NCI-H2029 treated with DMSO at 0.1 percent for 48 hours (cell line): Measurements from ENCODE around the gene CRIP2.

ENCODE experiments used
- DNase-seq: peaks from one replicate; lab custom pipeline; 2025; lab: John Stamatoyannopoulos, UW

Gene CRIP2

DNA sequence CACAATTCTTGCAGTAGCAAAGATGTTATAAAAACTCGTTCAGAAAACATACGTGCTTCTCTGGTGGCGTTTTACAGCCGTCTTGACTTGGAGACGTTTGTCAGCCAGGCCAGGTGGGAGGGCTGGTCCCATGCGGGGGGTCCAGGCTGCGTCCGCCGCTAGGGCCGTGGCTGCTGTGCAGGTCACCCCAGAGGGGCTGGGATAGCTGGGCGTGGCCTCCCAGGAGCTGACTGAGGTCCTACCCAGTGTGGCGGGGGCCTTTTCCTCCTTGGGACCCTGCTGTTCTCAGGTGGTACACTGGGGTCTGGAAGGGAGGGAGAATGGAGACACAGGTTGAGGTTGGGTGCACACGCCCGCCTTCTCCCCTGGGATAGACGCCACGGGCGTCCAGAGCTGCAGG lies 29.8 kb upstream of the CRIP2 start:
- DNase-seq: no peak

DNA sequence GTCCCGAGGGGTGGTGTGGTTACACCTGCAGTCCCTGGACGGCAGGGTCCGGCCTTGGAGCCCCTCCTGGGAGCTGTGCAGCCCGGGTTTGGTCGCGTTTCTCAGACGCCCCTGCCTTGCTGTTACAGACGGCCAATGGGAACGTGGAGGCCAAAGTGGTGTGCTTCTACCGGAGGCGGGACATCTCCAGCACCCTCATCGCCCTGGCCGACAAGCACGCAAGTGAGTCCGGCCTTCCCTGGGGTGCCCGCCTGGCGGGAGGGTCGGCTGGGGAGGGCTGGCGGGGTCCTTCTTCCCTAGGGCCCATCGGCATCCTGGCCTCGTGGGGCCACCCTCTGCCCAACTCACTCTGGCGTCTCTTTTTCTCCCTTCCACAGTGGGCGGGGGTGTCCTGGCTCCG lies 29.3 kb upstream of the CRIP2 start:
- no peak for DNase-seq

DNA sequence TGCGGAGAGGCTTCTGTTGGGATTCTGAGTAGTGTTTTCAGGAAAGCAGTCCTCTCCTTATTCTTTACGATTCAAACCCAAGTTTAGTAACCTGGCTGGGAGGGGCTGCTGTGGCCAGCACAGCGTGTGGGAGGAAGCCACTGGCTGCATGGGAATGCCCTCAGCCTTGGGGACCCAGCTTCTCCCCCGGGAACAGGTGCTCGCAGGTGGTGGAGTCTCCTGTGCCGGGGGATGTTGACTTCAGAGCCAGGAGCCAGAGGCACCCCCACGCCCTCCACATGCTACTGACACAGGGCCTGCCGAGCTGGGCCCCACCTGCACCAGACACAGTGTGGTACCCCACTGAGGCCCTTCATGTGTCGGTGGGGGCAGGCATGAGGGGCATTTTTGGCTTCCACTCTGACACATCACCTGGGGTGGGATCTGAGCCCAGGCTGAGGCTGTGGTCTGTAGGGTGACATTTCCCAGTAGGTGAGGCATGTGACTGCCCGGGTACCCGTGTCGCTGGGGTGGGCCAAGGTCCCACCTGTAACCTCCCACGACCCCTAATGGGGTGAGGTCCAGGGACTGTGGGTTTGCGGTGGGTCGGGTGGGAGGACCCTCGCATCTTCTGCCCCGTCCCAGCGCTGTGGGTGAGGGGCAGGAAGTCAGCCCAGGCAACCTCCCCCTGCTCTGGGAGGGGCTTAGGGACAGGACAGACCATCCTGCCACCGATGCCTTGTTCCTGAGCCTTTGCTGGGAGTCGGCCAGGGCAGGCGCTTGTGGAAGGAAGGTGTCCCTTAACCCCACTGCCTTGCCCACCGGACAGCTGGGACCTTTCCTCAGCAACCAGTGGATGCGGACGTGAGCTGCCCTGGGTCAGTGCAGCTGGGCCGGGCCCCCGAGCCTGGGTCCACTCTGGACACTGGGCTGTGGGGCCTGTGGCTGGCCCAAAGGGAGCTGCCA lies 28.4 kb upstream of the CRIP2 start:
- DNase-seq: no peak

DNA sequence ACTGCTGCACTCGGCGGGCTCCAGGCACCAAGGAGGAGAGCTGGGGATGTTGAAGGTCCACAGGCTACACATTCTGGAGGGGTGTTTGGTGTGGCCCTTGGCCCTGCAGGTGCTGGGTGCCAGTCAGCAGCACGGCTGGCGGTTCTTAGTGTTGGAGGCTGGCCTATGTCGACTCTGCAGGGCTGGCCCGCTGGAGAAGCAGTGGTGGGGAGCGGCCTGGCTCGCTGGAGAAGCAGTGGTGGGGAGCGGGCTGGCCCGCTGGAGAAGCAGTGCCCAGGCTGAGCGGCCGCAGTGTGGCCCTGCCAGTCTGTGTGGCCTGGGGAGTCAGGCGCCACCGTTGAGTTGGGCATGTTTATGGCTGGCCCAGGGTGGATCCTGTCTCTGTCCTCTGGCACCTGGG lies 27.6 kb upstream of the CRIP2 start:
- no peak for DNase-seq

DNA sequence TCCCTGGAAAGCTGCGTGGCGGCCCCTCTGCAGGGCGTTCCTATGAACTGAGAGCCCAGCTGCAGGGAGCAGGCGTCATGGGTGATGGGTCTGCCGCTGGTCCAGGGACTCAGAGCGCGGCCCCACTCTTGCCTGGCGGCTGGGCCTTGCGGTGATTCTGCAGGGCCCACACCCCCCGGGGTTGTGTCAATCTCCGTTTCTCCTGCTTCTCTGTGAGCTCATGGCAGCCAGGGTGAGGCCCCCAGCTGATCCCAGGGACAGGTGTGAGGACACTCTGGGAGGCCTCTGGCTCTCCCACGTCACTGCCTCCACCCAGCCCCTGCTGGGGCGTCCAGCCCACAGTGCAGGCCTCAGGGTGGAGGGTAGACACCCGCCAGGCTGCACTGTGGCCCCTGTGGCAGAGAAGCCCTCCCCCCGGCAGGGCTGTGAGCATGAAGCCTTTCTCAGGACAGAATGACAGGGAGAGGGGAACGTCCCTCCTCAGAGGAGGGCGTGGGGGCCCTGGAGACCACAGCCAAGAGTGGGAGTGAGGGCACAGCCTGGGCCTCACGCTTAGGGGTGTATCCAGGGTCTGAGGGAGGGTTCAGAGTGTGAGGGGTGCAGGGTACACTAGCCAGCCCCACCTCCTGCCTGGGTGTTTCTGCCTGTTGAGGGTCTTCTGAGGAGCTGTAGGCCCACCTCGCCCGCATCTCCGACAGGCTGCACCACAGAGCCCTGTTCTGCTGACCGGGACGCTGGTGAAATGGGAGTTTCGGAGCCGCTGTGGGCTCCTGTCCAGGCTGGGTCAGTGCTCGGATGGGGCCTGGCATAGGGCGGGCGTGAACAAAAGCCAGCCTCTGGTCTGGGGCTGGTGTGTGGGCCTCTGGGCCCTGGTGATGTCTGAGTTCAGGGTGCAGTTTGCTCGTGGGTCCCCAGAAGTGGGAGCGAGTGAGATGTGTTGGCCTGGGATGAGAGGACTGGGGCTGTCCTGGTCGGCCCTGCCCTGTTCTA lies 26.7 kb upstream of the CRIP2 start:
- no peak for DNase-seq

DNA sequence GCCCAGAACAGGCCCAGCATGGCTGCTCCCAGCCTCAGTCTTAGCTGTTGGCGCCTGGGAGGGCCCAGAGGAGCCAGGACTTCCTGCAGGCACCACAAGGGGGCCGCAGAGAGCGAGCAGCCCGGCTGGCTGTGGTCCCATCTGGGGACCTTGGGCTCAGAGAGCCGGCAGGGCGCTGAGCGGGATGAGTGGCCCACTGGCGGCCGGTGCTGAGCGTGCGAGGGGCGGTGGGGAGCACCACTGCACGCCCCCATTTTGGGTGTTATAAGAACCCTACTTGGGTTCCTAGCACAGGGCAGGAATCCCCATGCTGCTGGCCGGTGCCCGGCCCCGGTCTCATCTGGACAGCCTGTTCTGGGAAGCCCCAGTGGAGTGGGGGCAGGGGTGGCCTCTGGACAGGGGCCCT lies 25.9 kb upstream of the CRIP2 start:
- no peak for DNase-seq

DNA sequence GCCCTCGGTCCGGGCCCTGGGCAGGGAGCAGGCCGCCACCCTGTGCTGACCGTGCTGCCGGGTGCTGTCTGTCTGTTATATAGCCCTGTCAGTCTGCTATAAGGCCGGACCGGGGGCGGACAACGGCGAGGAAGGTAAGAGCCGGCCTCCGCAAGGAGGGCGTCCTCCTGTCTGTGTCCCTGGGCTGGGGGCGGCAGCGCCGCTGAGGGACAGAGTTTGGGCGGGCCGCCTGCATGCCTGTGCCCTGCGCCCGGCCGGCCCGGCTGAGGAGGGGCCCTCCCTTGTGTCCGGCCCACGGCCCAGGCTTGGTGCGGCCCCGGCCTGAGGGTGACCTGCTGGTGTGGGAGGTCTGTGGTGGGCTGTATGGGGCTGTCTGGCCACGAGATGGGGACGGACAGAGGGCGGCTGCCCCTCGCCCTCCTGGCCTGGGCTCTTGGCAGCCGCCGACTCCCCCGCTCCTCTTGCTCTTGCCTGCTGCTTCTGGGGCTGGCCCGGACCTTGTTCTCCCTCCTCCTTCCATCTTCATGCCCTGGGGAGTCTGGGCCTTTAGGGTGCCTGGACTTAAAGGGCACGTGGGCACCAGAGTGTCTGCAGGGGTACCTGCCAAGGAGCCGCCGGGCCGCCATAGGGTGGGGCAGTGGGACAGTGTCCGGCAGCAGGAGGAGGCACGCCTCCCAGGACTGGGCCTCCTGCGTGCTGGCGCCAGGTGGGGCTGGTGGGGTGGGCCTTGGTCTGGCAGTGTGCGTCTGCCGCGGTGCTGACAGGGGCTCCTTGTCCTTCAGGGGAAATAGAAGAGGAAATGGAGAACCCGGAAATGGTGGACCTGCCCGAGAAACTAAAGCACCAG lies 25.1 kb upstream of the CRIP2 start:
- no peak for DNase-seq

DNA sequence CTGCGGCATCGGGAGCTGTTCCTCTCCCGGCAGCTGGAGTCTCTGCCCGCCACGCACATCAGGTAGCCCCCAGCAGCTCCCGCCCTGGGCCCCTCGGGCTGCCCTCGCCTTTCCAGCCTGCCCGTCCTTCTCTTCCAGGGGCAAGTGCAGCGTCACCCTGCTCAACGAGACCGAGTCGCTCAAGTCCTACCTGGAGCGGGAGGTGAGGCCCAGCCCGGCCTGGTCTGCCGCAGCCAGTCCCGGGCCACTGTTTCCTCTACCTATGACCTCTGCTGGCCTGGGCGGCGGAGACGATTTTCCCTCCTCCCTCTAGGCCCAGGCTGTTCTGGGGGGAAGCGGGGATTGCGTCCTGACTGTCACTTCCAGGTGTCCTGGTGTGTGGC lies 24.5 kb upstream of the CRIP2 start:
- DNase-seq: no peak

DNA sequence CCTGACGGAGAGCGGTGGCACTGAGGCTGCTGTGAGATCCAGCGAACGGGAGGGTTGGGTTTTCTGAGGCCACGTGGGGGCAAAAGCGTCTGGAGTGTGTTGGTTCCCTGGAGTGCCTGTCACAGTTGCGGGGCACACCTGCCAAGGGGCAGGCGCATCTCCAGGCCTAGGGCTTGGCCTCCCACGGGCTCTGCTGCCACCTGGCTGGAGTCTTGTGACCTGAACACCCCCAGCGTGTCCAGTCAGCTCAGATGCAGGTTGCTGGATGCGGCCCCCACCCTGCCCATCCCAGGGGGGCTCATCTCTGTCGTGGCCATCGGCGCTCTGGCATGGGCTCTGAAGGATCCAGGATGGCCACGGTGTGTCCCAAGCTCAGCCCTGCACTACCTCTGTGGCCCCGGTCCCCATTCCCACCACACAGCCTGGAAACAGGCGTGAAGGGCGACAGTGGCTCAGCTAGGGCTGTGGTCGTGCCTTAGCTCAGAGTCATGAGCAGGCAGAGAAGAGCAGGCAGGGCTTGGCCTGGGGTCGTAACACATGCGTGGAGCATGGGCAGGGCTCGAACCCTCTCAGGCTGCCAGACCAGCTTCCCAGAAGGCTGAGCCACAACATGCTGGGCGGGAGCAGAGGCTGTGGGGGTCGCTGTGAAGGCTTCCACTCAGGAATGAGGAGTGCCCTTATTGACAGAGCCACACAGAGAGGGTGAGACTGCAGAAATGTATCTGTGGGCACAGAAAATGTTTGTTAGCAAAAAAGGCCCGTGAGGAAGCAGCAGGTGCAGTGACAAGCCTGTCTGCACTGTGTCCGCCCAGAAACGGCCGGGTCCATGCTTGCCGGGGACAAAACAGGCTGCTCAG lies 23.5 kb upstream of the CRIP2 start:
- DNase-seq: no peak

DNA sequence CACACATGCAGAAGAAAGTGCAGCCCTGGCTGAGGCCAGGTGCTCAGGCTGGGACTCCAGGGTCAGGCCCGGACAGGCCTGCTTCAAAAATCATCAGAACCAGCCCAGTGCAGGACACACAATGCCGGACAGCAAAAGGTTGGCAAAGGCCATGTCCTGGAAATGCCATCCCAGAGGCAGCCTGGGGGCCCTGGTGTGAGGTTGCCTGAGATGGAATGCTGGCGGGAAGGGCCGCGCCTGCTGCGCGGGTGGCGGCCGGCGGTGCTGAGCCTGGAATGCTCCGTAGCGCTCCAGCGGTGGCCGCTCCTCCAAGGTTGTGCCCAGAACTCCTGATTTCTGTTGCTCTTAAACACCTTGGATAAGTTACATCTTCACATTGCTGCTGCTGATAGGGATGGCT lies 21.7 kb upstream of the CRIP2 start:
- DNase-seq: no peak

DNA sequence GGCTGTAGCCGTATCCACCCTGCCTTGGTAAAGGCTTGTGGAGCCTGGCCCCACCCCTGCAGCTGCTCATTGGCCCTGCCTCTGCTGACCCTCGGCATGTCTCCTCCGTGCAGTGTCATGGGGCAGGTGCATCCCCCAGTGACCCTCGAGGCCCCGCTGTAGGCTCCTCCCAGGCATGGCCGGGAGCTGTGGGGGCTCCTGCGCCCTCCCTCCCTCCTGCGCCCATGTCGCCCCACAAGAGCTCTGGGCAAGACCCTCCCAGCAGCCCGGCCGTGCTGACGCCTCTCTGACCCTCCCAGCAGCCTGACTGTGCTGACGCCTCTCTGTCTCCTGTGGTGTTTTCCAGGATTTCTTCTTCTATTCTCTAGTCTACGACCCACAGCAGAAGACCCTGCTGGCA lies 20.8 kb upstream of the CRIP2 start:
- no peak for DNase-seq

DNA sequence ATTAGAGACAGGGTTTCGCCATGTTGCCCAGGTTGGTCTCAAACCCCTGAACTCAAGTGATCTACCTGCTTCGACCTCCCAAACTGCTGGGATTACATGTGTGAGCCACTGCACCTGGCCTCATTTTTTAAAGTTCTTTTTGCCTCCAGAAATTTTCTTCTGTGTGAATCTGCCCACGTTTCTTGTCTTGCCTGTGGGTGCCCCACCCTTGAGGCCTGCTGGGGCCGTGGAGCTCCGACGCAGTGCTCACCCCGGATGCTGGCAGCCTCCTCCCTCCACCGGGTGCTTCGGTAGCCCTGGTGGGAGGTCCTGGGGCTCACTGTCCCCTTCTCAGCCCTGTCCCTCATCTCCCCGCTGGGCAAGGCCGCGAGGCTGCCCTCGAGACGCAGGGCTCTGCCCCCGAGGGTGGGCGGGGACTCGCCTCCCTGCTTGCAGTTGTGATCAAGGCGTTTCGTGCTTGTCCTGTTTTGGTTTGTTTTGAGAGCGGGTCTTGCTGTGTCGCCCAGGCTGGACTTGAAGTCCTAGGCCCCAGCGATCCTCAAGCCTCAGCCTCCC lies 19.5 kb upstream of the CRIP2 start:
- no peak for DNase-seq

DNA sequence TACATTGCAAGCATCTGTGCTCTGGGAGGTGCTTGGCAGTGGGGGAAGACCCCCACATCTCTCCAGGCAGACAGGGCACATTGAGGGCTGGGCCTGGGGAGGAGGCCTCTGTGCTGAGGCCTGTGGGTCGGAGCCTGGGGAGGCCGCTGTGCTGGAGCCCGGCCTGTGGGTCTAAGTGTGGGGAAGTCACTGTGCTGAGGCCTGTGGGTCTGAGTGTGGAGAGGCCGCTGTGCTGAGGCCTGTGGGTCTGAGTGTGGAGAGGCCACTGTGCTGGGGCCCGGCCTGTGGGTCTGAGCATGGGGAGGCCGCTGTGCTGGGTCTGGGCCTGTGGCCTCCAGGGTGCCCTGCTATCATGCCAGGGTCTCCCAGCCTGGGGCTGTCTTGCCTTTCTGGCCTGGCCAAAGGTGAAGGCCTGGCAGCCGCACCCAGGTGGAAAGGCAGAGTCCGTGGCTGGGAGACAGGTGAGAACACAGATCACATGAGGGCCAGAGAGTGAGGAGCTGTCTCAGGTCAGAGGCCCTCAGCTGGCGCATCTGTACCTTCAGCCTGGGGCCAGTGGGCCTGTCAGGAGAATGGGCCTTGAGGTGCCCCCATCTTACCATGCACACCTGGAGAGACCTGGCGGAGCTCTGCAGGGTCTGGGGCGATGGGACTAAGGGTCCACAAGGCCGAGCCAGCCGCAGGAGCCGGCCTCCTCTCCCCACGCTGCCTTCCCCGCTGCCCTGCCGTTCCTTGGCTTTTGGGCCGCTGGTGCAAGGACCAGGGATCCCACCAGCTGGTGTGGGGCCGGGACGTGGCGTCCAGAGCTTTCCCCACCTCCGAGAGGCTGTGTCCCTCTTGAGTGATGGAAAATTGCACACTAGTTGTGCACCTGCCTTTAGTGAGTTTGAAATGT lies 18.6 kb upstream of the CRIP2 start:
- no peak for DNase-seq

DNA sequence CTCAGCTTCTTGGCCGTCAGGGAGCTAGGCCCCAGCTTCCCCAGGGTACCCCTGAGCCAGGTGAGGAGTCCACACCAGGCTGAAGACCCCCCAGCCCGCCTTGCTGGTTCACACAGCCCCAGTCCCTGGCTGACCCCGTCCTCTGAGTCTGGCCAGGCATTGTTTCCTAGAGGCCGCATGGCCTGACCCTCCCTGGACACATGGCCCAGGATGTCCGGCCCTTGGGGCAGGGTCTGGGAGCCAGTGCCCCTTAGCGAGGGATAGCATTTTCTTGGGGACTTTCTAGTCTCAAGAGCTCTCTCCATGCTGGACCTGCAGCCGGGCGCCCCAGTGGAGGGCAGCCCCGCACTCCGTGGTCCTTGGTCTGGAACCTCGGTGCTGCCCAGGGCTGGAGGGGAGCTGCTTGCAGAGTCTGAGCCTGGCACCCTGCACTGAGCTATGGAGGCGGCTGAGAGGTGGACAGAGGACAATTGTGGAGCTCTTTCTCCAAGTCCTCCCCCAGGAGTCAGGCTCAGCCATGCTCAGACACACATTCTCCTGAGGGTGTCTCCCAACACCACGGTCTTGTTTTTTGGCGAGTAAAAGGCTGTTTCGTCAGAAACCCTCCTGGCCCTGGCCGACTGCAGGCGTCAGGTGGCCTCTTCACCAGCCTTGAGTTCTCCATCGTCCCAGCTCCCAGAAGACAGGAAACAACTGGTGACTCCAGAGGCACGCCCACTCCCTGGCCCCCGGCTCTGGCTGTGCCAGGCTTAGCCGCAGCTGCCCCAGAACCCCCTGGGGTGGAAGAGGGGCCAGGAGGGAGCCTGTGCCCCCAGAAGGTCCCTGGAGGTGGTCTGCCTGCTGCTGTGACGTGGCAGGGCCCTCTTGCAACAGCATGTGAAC lies 17.6 kb upstream of the CRIP2 start:
- no peak for DNase-seq

DNA sequence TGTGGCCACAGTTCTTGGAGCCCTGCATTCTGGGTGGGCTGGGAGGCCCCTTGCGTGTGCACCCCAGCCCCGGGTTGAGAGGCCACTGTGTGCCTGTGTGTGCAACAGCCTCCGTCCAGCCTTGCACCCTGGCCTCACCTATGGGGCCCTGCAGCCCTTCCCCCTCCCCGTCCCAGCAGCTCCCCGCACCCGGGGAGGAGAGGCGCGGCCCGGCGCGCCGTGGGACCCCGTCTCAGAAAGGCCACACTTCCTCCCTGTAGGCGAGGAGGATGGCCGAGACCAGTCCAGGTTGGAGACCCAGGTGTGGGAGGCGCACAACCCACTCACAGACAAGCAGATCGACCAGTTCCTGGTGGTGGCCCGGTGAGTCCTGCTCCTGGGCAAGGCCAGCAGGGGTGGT lies 16.6 kb upstream of the CRIP2 start:
- no peak for DNase-seq

DNA sequence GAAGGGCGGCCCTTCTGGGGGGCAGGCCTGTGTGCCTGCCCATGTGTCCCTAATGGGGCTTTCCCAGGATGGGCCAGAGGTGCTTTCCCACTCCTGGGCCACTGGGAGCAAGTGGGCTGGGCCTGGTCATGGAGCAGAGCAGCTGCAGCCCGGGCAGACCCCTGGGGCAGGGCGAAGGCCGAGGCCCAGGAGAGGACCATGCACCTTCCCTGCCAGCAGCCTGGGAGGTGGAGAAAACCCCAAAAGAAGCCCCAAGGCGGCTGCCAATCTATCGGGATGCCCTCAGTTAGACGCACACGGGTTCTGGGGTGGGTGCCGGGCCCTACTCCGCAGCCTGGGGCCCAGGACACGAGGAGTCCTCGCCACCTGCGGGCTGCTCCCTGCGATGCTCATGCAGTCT lies 16.1 kb upstream of the CRIP2 start:
- no peak for DNase-seq

DNA sequence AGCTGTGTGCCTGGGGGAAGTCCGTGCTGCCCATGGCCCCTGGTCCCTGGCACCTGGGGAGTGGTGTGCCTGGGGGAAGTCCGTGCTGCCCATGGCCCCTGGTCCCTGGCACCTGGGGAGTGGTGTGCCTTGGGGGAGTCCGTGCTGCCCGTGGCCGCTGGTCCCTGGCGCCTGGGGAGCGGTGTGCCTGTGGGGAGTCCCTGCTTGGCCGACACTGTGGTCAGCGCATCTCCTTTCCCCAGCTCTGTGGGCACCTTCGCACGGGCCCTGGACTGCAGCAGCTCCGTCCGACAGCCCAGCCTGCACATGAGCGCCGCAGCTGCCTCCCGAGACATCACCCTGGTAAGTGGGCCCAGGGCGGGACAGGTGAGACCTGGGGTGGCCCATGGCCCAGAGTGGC lies 14.5 kb upstream of the CRIP2 start:
- DNase-seq: no peak

DNA sequence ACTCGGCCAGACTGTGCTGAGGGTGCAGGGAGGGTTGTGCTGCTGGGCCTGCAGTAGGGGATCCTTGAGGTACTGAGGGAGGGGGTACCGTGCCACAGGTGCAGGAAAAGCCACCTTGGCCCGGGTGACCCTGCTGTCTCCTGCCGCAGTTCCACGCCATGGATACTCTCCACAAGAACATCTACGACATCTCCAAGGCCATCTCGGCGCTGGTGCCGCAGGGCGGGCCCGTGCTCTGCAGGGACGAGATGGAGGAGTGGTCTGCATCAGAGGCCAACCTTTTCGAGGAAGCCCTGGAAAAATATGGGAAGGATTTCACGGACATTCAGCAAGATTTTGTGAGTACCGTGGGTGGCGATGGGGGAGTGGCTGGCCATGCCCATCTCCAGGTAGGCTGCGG lies 14.0 kb upstream of the CRIP2 start:
- no peak for DNase-seq

DNA sequence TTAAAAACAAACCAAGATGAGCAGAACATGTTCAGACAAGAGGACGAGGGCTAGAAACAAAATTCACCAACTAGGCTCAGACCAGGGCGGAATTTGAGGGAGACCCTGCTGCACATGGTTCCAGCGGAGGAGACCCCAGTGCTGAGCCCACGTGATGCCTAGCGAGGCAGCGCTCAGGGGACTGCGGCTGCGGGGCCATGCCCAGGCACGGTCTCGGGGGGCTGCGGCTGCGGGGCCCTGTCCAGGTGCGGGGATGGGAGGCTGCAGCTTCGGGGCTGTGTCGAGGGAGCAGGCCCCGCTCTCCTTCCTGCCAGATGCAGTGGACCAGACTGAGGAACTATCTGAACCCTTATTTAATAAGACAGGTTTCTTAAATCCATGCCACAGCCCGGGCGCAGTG lies 12.7 kb upstream of the CRIP2 start:
- DNase-seq: no peak
